HepG2 (cell line): Measurements from ENCODE around the gene CDO1. TPM values are rescaled to one million over a fixed set of nuclear protein-coding genes. Genes with fewer than 3 reads are reported as not detected.

Source experiments
- ARID3A ChIP-seq: IDR thresholded peaks from 2 replicates; pipeline ENCODE4 v1.6.1; 2012; ENCODE audit warnings: low read depth, low read length, improper control_type of control experiment
- ARID4A ChIP-seq: sonication (generic); formaldehyde crosslinking; IDR thresholded peaks from 2 replicates; pipeline ENCODE4 v1.5.0; 2020; ENCODE audit warnings: mild to moderate bottlenecking, missing genetic modification reagents, borderline replicate concordance
- ATF4 ChIP-seq, 2 experiments: fragments of 450-650 bp in 1 of 2; sonication (generic) in 1 of 2; formaldehyde crosslinking; IDR thresholded peaks; 2 replicates each; pipeline versions ENCODE4 v1.5.0 to v1.8.0; 2020 to 2022; ENCODE audit warnings: mild to moderate bottlenecking in 1 of 2, missing genetic modification reagents in 1 of 2
- CHD2 ChIP-seq: IDR thresholded peaks from 2 replicates; pipeline ENCODE4 v1.6.1; 2011; ENCODE audit warnings: low read depth, low read length, improper control_type of control experiment
- SKIL ChIP-seq: sonication (generic); formaldehyde crosslinking; IDR thresholded peaks from 2 replicates; pipeline ENCODE4 v1.8.0; 2022; ENCODE audit warnings: missing genetic modification reagents, mild to moderate bottlenecking, moderate library complexity, borderline replicate concordance
- SYNCRIP ChIP-seq: fragments of 200-400 bp; formaldehyde crosslinking; IDR thresholded peaks from 2 replicates; pipeline ENCODE4 v1.6.1; 2018; ENCODE audit warnings: mild to moderate bottlenecking, low read depth, low read length; ENCODE audit not compliant: insufficient read depth
- WIZ ChIP-seq: sonication (generic); formaldehyde crosslinking; IDR thresholded peaks from 2 replicates; pipeline ENCODE4 v1.5.1; 2020; ENCODE audit warnings: mild to moderate bottlenecking, missing genetic modification reagents
- ZBED4 ChIP-seq: sonication (generic); formaldehyde crosslinking; IDR thresholded peaks from 2 replicates; pipeline ENCODE4 v1.4.0; 2020; ENCODE audit warnings: missing genetic modification reagents, borderline replicate concordance
- ZNF691 ChIP-seq: sonication (generic); formaldehyde crosslinking; IDR thresholded peaks from 2 replicates; pipeline ENCODE4 v1.4.0; 2020; ENCODE audit warnings: missing genetic modification reagents, low read depth, mild to moderate bottlenecking, borderline replicate concordance
- polyA plus RNA-seq, 8 experiments: library from polyadenylated mRNA; depleted of rRNA in 3 of 8; stranded (reverse) in 7 of 8; unstranded in 1 of 8; fragments of >200 nt; fragmentation: Illumina TruSeq in 4 of 8; extraction: Trizol in 4 of 8; gene quantifications; 2 replicates each; pipeline versions ENCODE4 v1.2.1 to v1.2.3, GENCODE V29; 2011 to 2016; ENCODE audit warnings: low read depth in 4 of 8, missing spikeins in 1 of 8, mixed read lengths in 1 of 8; ENCODE audit not compliant: insufficient read depth in 1 of 8
- total RNA-seq, 5 experiments: library from RNA; depleted of rRNA; stranded (reverse); fragments of >200 nt; fragmentation: Illumina TruSeq; extraction: Trizol; gene quantifications; 2 replicates each; pipeline ENCODE4 v1.2.3, GENCODE V29; 2016; ENCODE audit warnings: low read depth in 1 of 5

The CDO1 gene
- total and polyA plus RNA-seq, 2 of the 13 experiments (the other 11 are each of a cell fraction or from before 2014, with no cell fraction given): 3.2 to 4.4 TPM

- TF ChIP-seq ARID4A (CRISPR knock-in tag): peak; percentile 82
- no peak for TF ChIP-seq ARID3A
- no peak for TF ChIP-seq CHD2
- no peak for TF ChIP-seq ATF4 (CRISPR knock-in tag; IDR thresholded peaks at IDR 0.05)
- peak; percentile 47; the same call in 1 of the 2 replicates for TF ChIP-seq ZNF691 (CRISPR knock-in tag)
- no peak for TF ChIP-seq ZBED4 (CRISPR knock-in tag)
- TF ChIP-seq SKIL (CRISPR knock-in tag): no peak
- no peak for TF ChIP-seq SYNCRIP
- TF ChIP-seq WIZ (CRISPR knock-in tag): no peak
Measured at GRCh38 chr5:115842089-115842935, 25.9 kb upstream of the CDO1 start (continued).
